K562 (cell line): Measurements from ENCODE around the gene KCNAB1. TPM values are rescaled to one million over a fixed set of nuclear protein-coding genes. Genes with fewer than 3 reads are reported as not detected.

Source experiments
- ARID2 ChIP-seq: fragments of 450-650 bp; IDR thresholded peaks from 2 replicates; pipeline ENCODE4 v1.6.1; 2017; ENCODE audit warnings: antibody characterized with exemption, mild to moderate bottlenecking
- CBX3 ChIP-seq, 2 experiments: IDR thresholded peaks; 1 replicate in 1 of 2; 2 replicates in 1 of 2; pipeline ENCODE4 v1.6.1; 2012; ENCODE audit warnings: inconsistent platforms in 2 of 2, low read length in 2 of 2, borderline replicate concordance in 1 of 2, control low read depth in 1 of 2
- CBX5 ChIP-seq: IDR thresholded peaks from 2 replicates; pipeline ENCODE4 v1.6.1; 2014; ENCODE audit warnings: low read depth, borderline replicate concordance
- CEBPG ChIP-seq, 3 experiments: fragments of 200-800 bp in 1 of 3; sonication (Bioruptor generic) in 1 of 3; sonication (generic) in 1 of 3; formaldehyde crosslinking in 1 of 3; IDR thresholded peaks in 2 of 3; conservative IDR thresholded peaks in 1 of 3; 2 replicates each; pipeline versions ENCODE4 v1.6.1 to v1.8.0; 2016 to 2022; ENCODE audit warnings: missing compliant biosample characterization in 2 of 3, missing genetic modification characterization in 2 of 3, mild to moderate bottlenecking in 1 of 3, missing genetic modification reagents in 1 of 3
- CHD7 ChIP-seq: fragments of 200-600 bp; sonication (generic); IDR thresholded peaks from one replicate; pipeline ENCODE4 v1.6.1; 2012; ENCODE audit warnings: mild to moderate bottlenecking, low read depth, low read length, inconsistent platforms
- HEY1 ChIP-seq: fragments of 250-450 bp; sonication (Bioruptor Pico); IDR thresholded peaks from 2 replicates; pipeline ENCODE4 v1.5.0; 2020; ENCODE audit warnings: mild to moderate bottlenecking, moderate library complexity, borderline replicate concordance
- HINFP ChIP-seq: fragments of 450-650 bp; conservative IDR thresholded peaks from 2 replicates; pipeline ENCODE4 v1.6.1; 2016; ENCODE audit warnings: missing genetic modification characterization, low read depth, mild to moderate bottlenecking, control low read depth, missing compliant biosample characterization
- PCBP1 ChIP-seq: fragments of 200-400 bp; formaldehyde crosslinking; IDR thresholded peaks from 2 replicates; pipeline ENCODE4 v1.6.1; 2018; ENCODE audit warnings: mild to moderate bottlenecking, low read depth, low read length; ENCODE audit not compliant: poor library complexity, severe bottlenecking
- PRMT5 ChIP-seq: sonication (generic); formaldehyde crosslinking; IDR thresholded peaks from 2 replicates; pipeline ENCODE4 v1.5.0; 2020; ENCODE audit warnings: missing genetic modification reagents
- PTBP1 ChIP-seq: fragments of 200-400 bp; formaldehyde crosslinking; IDR thresholded peaks from 2 replicates; pipeline ENCODE4 v1.6.1; 2017; ENCODE audit warnings: low read depth, low read length
- SMARCC2 ChIP-seq: fragments of 450-650 bp; IDR thresholded peaks from 2 replicates; pipeline ENCODE4 v1.6.1; 2017; ENCODE audit warnings: antibody characterized with exemption, moderate library complexity, mild to moderate bottlenecking, low read depth
- TCFL5 ChIP-seq: fragments of 250-450 bp; sonication (Bioruptor Pico); conservative IDR thresholded peaks from 2 replicates; pipeline ENCODE4 v1.6.1; 2021; ENCODE audit warnings: mild to moderate bottlenecking, moderate library complexity, matching md5 sums
- TOE1 ChIP-seq, 2 experiments: fragments of 450-650 bp in 1 of 2; sonication (generic) in 1 of 2; formaldehyde crosslinking in 1 of 2; IDR thresholded peaks; 2 replicates each; pipeline versions ENCODE4 v1.7.1 to v1.8.0; 2016 to 2022; ENCODE audit warnings: borderline replicate concordance in 2 of 2, mild to moderate bottlenecking in 2 of 2, antibody characterized with exemption in 1 of 2, inconsistent platforms in 1 of 2, low read depth in 1 of 2, missing genetic modification reagents in 1 of 2, moderate library complexity in 1 of 2
- ZKSCAN1 ChIP-seq: fragments of 150-350 bp; IDR thresholded peaks from 2 replicates; pipeline ENCODE4 v1.6.1; 2016; ENCODE audit warnings: low read depth, low read length
- ZNF23 ChIP-seq: fragments of 250-450 bp; sonication (Bioruptor Pico); IDR thresholded peaks from 2 replicates; pipeline ENCODE4 v1.4.0; 2020; ENCODE audit warnings: mild to moderate bottlenecking
- polyA plus RNA-seq, 8 experiments: library from polyadenylated mRNA; depleted of rRNA in 4 of 8; stranded (reverse) in 5 of 8; unstranded in 3 of 8; fragments of >200 nt; fragmentation: Nextera tagmentation in 2 of 8; fragmentation: Illumina TruSeq in 1 of 8; extraction: Ambion mirVana in 2 of 8; extraction: Trizol in 1 of 8; gene quantifications; 2 replicates each; pipeline versions ENCODE4 v1.2.1 to v1.2.3, GENCODE V29; 2011 to 2014; ENCODE audit warnings: inconsistent platforms in 1 of 8, missing spikeins in 1 of 8
- total RNA-seq, 7 experiments: library from RNA; depleted of rRNA in 6 of 7; stranded (reverse); fragments of >200 nt in 6 of 7; fragmentation: Illumina TruSeq in 2 of 7; extraction: Trizol in 2 of 7; gene quantifications; 2 replicates each; pipeline versions ENCODE4 v1.2.1 to v1.2.3, GENCODE V29; 2011 to 2021; ENCODE audit warnings: low replicate concordance in 1 of 7

The KCNAB1 gene
- total and polyA plus RNA-seq, 9 of the 15 experiments (the other 6 are each of a cell fraction or from before 2014, with no cell fraction given), result 0.14 to 1.2 (median 0.51) TPM

GRCh38 chr3:156460206-156460611 lies 339.8 kb downstream of the KCNAB1 start (continued):
- no peak for TF ChIP-seq CHD7
- TF ChIP-seq HEY1, result peak; percentile 49; the same call in 1 of the 2 replicates
- TF ChIP-seq PTBP1, result no peak
- TF ChIP-seq TCFL5, result no peak
- 0 out of 3 replicates have a peak, but pooled peaks of 1 of the 2 experiments have one; percentile 54 for TF ChIP-seq CBX3 (IDR thresholded peaks at IDR 0.05; ENCODE audit: borderline replicate concordance in 1 of 2, low read length in 2 of 2)
- TF ChIP-seq ARID2, result no peak
- peak; percentile 89 for TF ChIP-seq SMARCC2
- TF ChIP-seq PRMT5, result no peak
- TF ChIP-seq ZKSCAN1, result no peak
- no peak for TF ChIP-seq TOE1 (IDR thresholded peaks at IDR 0.05; ENCODE audit: borderline replicate concordance)
- TF ChIP-seq TOE1 (CRISPR knock-in tag; IDR thresholded peaks at IDR 0.05; ENCODE audit: borderline replicate concordance, low read depth), result no peak
- TF ChIP-seq HINFP (tag), result no peak
- no peak for TF ChIP-seq CEBPG (CRISPR knock-in tag; IDR thresholded peaks at IDR 0.05)
- TF ChIP-seq CEBPG (tag; conservative IDR thresholded peaks at IDR 0.05 in 1 of 2, IDR thresholded peaks at IDR 0.05 in 1 of 2), result no peak
- no peak for TF ChIP-seq CBX5
- no peak for TF ChIP-seq PCBP1
- TF ChIP-seq ZNF23 (CRISPR knock-in tag), result no peak
